PC-9 (cell line): ENCODE data around the gene INTU. TPM values are rescaled to one million over a fixed set of nuclear protein-coding genes. Genes with fewer than 3 reads are reported as not detected.

Experiments used
- BruUV-seq: library from RNA; stranded (reverse); fragments of 400-500 nt; replicated peaks from 2 replicates; lab custom pipeline; 2021; lab: Mats Ljungman, UMichigan
- CTCF ChIA-PET: fragments of 300-600 bp; sonication (Branson Sonifier 250); formaldehyde crosslinking; loops from one replicate; lab custom pipeline; 2022; ENCODE audit warnings: antibody characterized with exemption; lab: Charles Lee
- POLR2A ChIA-PET: fragments of 300-600 bp; sonication (Branson Sonifier 250); formaldehyde crosslinking; loops from one replicate; lab custom pipeline; 2022; ENCODE audit warnings: antibody characterized with exemption; ENCODE audit not compliant: unreplicated experiment; lab: Charles Lee
- DNase-seq, 2 experiments: peaks; one replicate each; pipeline versions ENCODE4 v3.0.0 to v3.0.0-alpha.2; 2015 to 2022; ENCODE audit warnings: mixed read lengths in 1 of 2
- H2AFZ ChIP-seq: fragments of 200-600 bp; sonication (generic); 2 replicates; pipeline ENCODE4 v1.8.1; 2017; ENCODE audit warnings: antibody characterized with exemption
- H3F3A ChIP-seq: fragments of 200-600 bp; sonication (generic); 2 replicates; pipeline ENCODE4 v1.8.1; 2017; ENCODE audit warnings: antibody characterized with exemption, mild to moderate bottlenecking, low read depth; ENCODE audit not compliant: insufficient read depth
- H3K27ac ChIP-seq: fragments of 200-600 bp; sonication (generic); 2 replicates; pipeline ENCODE4 v1.6.1; 2016; ENCODE audit warnings: mixed run types
- H3K27me3 ChIP-seq: fragments of 200-600 bp; sonication (generic); 2 replicates; pipeline ENCODE4 v1.6.1; 2016; ENCODE audit warnings: low read depth, mixed run types; ENCODE audit not compliant: insufficient read depth
- H3K36me3 ChIP-seq: fragments of 200-600 bp; sonication (generic); 2 replicates; pipeline ENCODE4 v1.6.1; 2016; ENCODE audit warnings: low read depth, mixed run types
- H3K4me1 ChIP-seq: fragments of 200-600 bp; sonication (generic); replicated peaks from 2 replicates; pipeline ENCODE4 v1.6.1; 2016; ENCODE audit warnings: mixed run types; ENCODE audit not compliant: insufficient read depth
- H3K4me2 ChIP-seq: fragments of 200-600 bp; sonication (generic); 2 replicates; pipeline ENCODE4 v1.6.1; 2017; ENCODE audit warnings: mixed run types
- H3K4me3 ChIP-seq: fragments of 200-600 bp; sonication (generic); 2 replicates; pipeline ENCODE4 v1.6.1; 2016; ENCODE audit warnings: mixed run types
- H3K79me2 ChIP-seq: fragments of 200-600 bp; sonication (generic); 2 replicates; pipeline ENCODE4 v1.6.1; 2017; ENCODE audit warnings: low read depth, mixed run types
- H3K9me2 ChIP-seq: fragments of 200-600 bp; sonication (generic); 2 replicates; pipeline ENCODE4 v1.8.1; 2017; ENCODE audit warnings: mild to moderate bottlenecking; ENCODE audit not compliant: insufficient read depth
- H3K9me3 ChIP-seq: fragments of 200-600 bp; sonication (generic); 2 replicates; pipeline ENCODE4 v1.8.1; 2016; ENCODE audit warnings: low read depth; ENCODE audit not compliant: insufficient read depth
- H4K20me1 ChIP-seq: fragments of 200-600 bp; sonication (generic); 2 replicates; pipeline ENCODE4 v1.8.1; 2017; ENCODE audit not compliant: insufficient read depth
- EZH2 ChIP-seq: fragments of 200-600 bp; sonication (generic); IDR thresholded peaks from 2 replicates; pipeline ENCODE4 v1.8.0; 2017; ENCODE audit warnings: antibody characterized with exemption, low read depth
- intact Hi-C: fragments of 100-400 bp; cut with micrococcal nuclease; formaldehyde crosslinking; loops from one replicate; pipeline ENCODE4 v1.10.0; 2022; ENCODE audit not compliant: unreplicated experiment
- total RNA-seq: library from RNA; stranded (reverse); gene quantifications from 2 replicates; pipeline ENCODE4 v1.2.3, GENCODE V29; 2021
- TF ChIP-seq, protein P1 (sequence below): fragments of 200-600 bp; sonication (generic); conservative IDR thresholded peaks from 2 replicates; pipeline ENCODE4 v1.6.1; 2017; ENCODE audit warnings: mixed run types, antibody characterized with exemption, mild to moderate bottlenecking, moderate library complexity

Gene INTU
- total RNA-seq, 1 experiment from 2014 or later: 10.5 TPM

GRCh38 chr4:127698789-127699200 is 66.0 kb downstream of the INTU start:
- peak; percentile 41 to 99 for DNase-seq
- BruUV-seq: no TSS peak
- Histone ChIP-seq H4K20me1 (no peaks in the 10 kb centered on the region), H3K4me3 (peak overlapping the region; percentile 1; the same call in 1 of the 2 replicates), H3K4me1 (peaks cover 16% of the 10 kb centered on the region), H3K4me2 (peak overlapping the region; percentile 57), H3K27me3 (no peaks in the 10 kb centered on the region), H3K27ac (peak overlapping the region; percentile 76), H3K79me2 (no peaks in the 10 kb centered on the region), H3K9me3 (peaks cover 11% of the 10 kb centered on the region; the same call in 1 of the 2 replicates), H2AFZ (no peak overlapping the region), H3K36me3 (0 out of 2 replicates have a peak, but pooled peaks cover 5% of the 10 kb centered on the region), H3K9me2 (0 out of 2 replicates have a peak, but pooled peaks cover 9% of the 10 kb centered on the region), H3F3A (peaks cover 8% of the 10 kb centered on the region)
- CTCF ChIA-PET: no interaction called here
- POLR2A ChIA-PET: no interaction called here
- no peak for TF ChIP-seq EZH2
- TF ChIP-seq, protein P1, sequence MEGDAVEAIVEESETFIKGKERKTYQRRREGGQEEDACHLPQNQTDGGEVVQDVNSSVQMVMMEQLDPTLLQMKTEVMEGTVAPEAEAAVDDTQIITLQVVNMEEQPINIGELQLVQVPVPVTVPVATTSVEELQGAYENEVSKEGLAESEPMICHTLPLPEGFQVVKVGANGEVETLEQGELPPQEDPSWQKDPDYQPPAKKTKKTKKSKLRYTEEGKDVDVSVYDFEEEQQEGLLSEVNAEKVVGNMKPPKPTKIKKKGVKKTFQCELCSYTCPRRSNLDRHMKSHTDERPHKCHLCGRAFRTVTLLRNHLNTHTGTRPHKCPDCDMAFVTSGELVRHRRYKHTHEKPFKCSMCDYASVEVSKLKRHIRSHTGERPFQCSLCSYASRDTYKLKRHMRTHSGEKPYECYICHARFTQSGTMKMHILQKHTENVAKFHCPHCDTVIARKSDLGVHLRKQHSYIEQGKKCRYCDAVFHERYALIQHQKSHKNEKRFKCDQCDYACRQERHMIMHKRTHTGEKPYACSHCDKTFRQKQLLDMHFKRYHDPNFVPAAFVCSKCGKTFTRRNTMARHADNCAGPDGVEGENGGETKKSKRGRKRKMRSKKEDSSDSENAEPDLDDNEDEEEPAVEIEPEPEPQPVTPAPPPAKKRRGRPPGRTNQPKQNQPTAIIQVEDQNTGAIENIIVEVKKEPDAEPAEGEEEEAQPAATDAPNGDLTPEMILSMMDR: no peak
- intact Hi-C loops: no loop called here

DNA sequence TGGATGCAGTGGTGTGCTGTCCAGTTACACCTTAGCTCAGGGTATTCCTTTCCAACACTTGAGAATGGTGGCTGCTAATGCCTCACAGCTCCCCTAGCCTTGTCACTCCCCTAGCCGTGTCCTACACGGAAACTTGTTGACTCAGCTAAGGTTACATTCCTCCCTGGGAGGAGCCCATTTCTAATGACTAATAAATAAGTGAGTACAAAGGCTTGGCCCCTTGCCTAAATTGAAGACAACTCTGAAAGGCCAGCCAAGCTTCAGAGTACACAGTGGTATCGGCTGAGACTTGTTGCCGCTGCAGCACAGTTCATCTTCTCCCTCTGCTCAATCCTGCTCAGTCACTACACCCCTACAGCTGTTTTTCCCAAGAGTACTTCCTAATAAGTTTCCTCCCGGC is 76.2 kb downstream of the INTU start:
- H3K9me2 ChIP-seq: no peaks in the 10 kb centered on the region
- peak overlapping the region; percentile 61; the same call in 1 of the 2 replicates for H2AFZ ChIP-seq
- H3K4me2 ChIP-seq: peak overlapping the region; percentile 75
- POLR2A ChIA-PET: interaction anchor here (0.6 to 0.9 kb wide), 4 partner anchors 10 to 333 kb away, joined by 3 to 5 read pairs (median 4); partner anchors contain the start of gene INTU
- DNase-seq: peak; percentile 74 to 100
- CTCF ChIA-PET: interaction anchor here (1.2 kb wide), 1 partner anchor 25 kb away, joined by 3 read pairs; no protein-coding TSS in a partner anchor
- H3K9me3 ChIP-seq: no peaks in the 10 kb centered on the region
- intact Hi-C loops: loop anchor here (5.0 kb wide), 1 partner anchor 77 kb away; the partner anchor contains the start of gene INTU
- peak overlapping the region; percentile 31; the same call in 1 of the 2 replicates for H3K4me3 ChIP-seq
- no peaks in the 10 kb centered on the region for H3K79me2 ChIP-seq
- H3K4me1 ChIP-seq: peaks cover 26% of the 10 kb centered on the region
- BruUV-seq: no TSS peak
- H4K20me1 ChIP-seq: no peaks in the 10 kb centered on the region
- H3K36me3 ChIP-seq: peaks cover 10% of the 10 kb centered on the region; the same call in 1 of the 2 replicates
- no peak for TF ChIP-seq EZH2
- TF ChIP-seq, protein P1: no peak
- H3K27ac ChIP-seq: peak overlapping the region; percentile 88
- H3K27me3 ChIP-seq: no peaks in the 10 kb centered on the region
- peaks cover 9% of the 10 kb centered on the region; the same call in 1 of the 2 replicates for H3F3A ChIP-seq

- POLR2A ChIA-PET: interaction anchor here (0.6 to 0.9 kb wide), 3 partner anchors 24 to 333 kb away, joined by 4 to 5 read pairs (median 4); partner anchors contain the start of gene INTU
- Histone ChIP-seq H3K4me2 (peak overlapping the region; percentile 75), H3K4me3 (peak overlapping the region; percentile 31; the same call in 1 of the 2 replicates)
These were observed 76.7 kb downstream of the INTU start for GRCh38 chr4:127709456-127709855.

More at GRCh38 chr4:127709456-127709855, 76.7 kb downstream of the INTU start:
- H4K20me1 ChIP-seq: no peaks in the 10 kb centered on the region
- no peaks in the 10 kb centered on the region for H3K9me2 ChIP-seq
- peaks cover 26% of the 10 kb centered on the region for H3K4me1 ChIP-seq
- H2AFZ ChIP-seq: peak overlapping the region; percentile 61; the same call in 1 of the 2 replicates
- H3K27ac ChIP-seq: peak overlapping the region; percentile 88
- H3K27me3 ChIP-seq: no peaks in the 10 kb centered on the region
- H3K79me2 ChIP-seq: no peaks in the 10 kb centered on the region
- peaks cover 9% of the 10 kb centered on the region; the same call in 1 of the 2 replicates for H3F3A ChIP-seq
- CTCF ChIA-PET: no interaction called here
- intact Hi-C loops: loop anchor here (5.0 kb wide), 1 partner anchor 77 kb away; the partner anchor contains the start of gene INTU
- peak in 1 of 2 experiments; percentile 56 for DNase-seq
- TF ChIP-seq, protein P1: no peak
- no peak for TF ChIP-seq EZH2
- no TSS peak for BruUV-seq
- H3K36me3 ChIP-seq: peaks cover 10% of the 10 kb centered on the region; the same call in 1 of the 2 replicates
- no peaks in the 10 kb centered on the region for H3K9me3 ChIP-seq
